ENCODE results near the gene YWHAQ.

Gene YWHAQ

DNA sequence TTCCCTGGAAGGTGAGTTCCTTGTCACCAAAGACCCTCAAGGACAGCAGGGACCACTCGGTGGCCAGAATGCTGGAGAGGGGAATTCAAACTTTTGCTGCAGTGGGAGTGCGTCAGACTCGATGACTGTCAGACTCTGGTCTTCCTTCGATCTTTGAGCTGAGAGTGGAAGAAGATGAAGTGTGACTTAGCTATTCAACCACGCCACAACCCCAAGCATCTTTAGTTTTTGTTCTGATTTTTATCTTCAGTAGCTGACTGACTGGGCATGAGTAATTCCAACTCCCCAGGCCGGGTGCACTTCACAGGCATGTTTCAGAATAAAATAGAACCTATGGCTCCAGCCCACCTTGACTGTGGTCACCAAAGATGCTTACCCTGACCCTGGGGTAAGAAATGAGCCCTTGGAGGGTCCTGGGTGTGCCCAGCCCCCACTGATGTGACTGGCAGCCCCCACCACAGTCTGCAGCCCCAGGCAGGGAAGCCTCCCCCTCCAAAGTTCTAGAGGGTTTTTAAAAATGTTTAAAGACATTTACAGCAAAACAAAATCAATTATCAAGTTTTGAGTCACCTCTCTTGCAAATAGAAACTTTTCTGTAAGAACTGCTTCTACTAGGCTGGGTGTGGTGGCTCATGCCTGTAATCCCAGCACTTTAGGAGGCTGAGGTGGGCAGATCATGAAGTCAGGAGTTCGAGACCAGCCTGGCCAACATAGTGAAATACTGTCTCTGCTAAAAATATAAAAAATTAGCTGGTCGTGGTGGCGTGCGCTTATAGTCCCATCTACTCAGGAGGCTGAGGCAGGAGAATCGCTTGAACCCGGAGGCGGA lies 24.9 kb upstream of the YWHAQ start:
- DNase-seq (ENCODE audit: low read depth), result peak; percentile 68

DNA sequence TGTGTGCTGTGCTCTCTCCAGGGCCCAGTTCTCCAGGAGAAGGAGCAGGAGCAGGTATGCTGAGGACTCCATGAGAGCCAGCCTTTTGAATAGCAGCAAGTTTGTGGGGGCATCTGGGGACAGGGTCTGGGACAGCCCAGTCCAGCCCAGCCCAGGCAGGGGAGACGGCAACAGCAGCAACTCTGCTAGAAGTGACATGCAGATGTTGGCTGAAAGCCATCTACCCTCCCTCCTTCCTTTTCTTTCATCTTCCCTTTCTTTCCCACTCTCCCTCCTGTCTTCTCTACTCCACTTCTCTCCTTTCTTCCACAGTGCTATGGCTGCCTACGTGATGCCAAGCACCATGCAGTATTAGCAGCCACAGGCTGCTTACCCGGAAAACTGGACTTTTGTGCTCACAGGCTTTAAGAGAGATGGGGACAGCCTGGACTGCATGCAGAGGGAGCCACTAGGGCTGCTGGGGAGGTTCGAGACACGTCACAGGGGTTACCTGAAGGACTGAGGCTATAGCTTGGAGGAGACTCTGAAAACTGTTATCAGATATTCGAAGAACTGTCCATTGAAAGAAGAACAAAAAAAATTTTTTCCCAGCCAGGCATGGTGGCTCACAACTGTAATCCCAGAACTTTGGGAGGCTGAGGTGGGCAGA lies 23.8 kb upstream of the YWHAQ start:
- no peak for DNase-seq (ENCODE audit: low read depth)

DNA sequence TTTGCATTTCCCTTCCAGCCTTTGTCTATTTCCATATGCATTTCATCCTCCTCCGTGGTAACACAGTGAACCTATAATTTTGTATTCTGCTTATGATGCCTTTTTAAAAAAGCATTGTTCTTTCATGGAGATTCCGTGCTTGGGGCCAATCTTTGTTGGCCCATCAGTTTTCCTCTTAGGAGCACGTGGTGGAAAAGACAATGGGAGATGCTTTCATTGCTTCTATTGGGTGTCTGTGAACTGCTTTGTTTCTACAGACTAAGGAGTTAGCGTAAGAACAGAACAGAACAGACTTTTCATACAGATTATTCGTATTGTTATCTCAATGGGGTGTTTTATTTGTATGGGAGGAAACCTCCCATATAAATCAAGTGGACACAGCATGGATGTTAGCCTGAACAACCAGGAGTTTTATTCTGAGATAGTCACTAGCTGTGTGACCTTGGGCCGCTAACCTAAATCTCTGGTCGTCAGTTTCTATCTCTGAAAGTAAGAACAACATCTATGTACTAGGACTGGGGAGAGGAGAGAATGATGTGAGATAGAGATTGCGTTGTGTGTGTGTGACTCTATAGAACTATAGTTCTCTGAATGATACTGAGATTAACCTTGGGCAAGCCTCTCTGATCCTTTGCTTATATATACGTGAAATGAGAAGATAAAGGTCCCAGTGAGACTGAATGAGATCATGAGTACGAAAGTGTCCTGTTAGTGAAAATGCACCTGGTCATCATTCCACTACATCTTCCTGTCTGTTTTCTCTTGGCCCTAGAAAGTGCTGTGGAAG lies 22.9 kb upstream of the YWHAQ start:
- DNase-seq (ENCODE audit: low read depth), result no peak

DNA sequence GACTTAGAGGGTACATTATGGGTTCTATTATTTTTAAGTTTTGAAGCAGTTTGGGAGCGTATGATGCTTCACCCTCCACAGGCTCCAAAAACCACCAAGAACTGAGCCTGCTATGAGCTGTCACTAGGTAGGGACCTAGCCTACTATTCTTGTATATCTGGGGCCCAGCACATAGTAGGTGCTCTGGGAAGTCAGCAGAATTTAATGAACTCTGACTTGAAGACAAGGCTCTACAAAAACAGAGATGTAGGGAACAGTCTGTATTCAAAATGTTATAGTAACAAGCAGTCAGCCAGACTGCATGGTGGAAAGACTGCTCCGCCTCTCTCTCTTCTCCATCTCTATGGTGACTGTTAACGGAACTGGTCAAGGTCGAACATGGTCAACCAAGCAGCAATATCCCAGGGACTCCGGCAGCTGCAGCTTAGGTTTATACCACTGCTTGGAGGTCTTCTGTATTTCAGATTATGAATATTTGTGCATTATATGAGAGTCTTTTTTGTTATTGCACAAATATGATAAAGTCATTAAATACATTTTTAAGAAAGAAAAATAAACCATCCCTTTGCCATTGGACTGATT lies 22.2 kb upstream of the YWHAQ start:
- no peak for DNase-seq (ENCODE audit: low read depth)

DNA sequence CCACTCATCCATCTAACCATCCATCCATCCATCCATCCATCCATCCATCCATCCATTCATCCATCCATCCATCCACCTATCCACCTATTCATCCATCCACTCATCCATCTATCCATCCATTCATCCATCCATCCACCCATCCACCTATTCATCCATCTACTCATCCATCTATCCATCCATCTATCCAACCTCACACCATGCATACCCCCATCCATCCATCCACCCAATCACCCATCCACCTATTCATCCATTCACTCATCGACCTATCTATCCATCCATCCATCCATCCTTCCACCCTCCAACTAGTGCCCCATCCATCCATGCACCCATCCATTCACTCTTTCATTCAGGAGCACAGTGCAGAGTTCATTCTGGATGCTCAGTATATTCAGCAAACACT lies 21.5 kb upstream of the YWHAQ start:
- no peak for DNase-seq (ENCODE audit: low read depth)

DNA sequence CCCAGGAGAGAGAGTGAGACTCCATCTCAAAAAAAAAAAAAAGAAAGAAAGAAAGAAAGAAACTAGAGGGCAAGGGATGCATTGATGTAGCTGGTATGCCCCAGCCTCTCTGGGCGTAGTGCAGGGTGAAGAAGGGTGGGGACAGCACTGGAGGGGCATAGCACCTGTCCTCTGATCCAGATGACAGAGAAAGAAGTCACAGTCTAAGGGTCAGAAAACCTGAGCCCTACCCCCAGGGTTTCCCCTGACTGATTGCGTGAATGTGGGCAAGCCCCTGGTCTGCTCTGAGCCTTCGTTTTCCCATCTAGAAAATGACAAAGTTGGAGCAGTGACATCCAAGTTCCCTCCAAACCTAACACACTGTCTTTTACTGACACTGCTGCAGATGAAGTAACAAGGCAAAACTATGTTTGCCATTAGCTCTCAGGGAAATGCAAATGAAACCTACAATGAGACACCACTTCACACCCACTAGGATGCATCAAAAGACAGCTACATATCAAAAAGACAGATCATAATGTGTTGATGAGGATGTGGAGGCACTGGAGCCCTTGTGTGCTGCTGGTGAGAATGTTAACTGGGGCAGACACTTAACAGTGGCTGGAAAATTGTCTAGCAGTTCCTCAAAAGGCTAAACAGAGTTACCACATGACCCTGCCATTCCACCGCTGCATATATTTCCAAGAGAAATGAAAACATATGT lies 19.5 kb upstream of the YWHAQ start:
- no peak for DNase-seq (ENCODE audit: low read depth)

DNA sequence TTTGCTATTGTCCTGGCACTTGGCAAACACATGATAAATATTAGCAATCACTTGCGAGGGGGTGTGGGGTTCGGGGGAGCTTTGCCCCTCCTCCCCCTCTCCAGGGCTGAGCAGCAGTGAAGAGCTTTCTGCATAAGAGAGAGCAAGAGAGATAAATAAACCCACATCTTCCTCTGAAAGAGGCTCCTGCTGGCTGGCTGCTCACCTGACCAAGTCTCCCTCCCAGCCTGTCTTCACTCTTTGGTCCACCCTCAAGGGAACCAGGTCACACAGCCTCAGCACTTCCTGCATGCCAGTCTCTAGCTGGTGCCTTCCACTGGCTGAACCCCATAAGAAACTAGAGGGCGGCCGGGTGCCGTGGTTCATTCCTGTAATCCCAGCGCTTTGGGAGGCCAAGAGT lies 18.5 kb upstream of the YWHAQ start:
- DNase-seq (ENCODE audit: low read depth), result no peak

DNA sequence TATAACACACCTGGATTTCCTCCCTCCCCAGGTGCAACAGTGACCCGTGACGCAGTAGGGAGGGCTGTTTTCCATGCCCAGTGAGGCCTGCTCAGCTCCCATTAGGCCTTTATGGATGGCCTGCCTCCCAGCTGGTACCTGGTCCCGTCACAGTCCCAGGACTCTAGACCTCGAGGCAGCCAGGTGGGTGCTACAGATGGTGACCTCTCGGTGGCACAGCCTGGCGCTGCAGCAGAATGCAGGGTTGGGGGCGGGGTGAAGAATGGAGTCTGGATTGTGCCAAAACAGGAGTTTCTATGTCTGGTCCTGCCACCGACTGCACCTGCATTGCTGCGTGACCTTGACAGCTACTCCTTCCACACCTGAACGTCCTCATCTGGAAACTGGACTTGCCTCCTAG lies 18.0 kb upstream of the YWHAQ start:
- DNase-seq (ENCODE audit: low read depth), result no peak

DNA sequence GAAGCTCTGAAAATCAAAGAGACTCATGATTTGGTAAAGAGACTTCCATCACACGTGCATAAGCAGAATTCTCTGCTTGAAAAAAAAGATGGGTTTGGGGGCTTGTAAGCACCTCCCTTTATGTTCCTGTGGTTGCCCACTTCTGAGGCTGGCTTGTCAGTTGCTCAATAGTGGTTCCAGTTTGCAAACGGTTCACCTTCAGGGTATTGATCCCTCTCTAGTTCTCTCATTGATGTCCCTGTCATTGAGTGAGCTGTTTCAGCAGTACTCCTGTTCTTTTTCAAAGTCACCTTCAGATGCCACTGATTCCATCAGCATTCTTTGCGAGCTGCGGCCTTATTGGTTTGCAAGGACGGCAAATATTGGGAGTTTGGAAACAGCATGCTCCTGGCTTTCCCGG lies 17.1 kb upstream of the YWHAQ start:
- DNase-seq (ENCODE audit: low read depth), result no peak

DNA sequence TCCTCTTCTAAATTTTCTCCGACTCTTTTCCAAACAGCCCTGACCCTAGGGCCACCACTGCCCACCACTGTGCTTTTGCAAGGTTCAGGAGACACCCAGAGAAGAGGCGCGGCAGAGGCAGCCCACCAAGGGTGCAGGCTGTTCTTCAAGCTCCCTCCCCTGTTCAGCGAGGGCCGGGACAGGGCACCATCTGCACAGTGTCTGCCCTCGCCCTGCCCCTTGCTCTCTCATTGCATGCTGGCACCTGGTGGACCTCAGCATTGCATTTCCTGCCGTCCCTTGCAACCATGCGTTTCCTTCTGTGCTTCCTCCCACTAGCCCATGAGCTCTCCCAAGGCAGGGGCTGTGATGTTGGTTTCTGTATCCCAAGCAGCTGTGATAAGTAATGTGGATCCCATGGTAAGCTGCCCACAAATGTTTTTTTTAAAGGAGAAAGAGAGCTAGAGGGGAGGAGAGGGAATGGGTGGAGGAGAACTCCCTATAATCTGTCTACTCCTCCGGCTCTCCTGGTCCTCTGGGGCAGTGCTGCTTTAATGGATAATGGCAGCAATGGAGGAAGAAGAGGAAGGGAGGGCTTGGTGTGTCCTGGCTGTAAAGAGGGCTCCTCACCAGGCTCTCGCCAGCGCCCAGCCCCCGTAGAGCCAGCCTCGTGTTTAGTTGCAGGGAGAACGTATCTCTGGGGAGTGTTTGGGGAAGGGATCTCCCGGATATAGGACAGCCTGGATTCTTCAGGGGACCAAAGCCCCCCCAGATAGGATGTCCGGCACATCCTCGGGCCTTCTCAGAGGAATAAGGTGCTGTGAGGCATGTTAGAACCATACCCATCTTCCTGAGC lies 15.6 kb upstream of the YWHAQ start:
- DNase-seq (ENCODE audit: low read depth), result no peak

DNA sequence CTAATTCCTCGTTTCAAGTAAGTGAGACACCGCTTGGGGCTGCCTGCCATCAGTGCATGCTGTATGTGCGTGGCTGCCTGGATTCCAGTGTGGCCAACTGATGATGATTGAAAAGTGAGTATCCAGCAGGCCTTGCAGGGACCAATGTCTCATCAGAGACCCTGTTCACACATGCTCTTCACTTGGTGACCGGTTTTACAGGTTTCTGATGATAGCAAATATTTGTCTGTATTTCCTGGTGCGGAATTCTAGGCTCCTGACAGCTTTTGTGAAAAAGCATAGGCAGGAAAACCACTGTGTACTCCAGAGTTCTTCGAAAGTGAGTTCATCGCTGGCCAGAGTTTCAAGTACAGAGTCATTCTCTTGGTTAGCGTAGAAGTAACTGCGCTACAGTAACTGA lies 13.8 kb upstream of the YWHAQ start:
- no peak for DNase-seq (ENCODE audit: low read depth)

DNA sequence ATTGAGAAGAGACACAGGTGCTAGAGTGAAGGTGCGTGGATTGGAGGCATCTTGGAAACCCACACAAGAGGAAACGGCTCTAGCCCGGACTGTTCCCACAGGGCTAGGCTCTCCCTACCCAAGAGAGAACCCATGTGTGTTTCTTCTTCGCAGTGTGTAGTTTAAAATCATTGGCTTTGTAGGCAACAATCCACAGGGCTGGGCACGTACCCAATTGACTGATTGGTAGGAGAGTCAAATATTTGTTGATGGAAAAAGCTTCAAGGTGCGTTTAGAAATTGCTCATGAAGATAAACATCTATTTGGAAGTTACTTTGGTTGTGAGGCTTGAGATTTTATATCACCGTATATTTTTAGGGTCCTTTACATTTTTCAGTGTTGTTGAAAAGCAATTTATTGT lies 13.2 kb upstream of the YWHAQ start:
- no peak for DNase-seq (ENCODE audit: low read depth)

DNA sequence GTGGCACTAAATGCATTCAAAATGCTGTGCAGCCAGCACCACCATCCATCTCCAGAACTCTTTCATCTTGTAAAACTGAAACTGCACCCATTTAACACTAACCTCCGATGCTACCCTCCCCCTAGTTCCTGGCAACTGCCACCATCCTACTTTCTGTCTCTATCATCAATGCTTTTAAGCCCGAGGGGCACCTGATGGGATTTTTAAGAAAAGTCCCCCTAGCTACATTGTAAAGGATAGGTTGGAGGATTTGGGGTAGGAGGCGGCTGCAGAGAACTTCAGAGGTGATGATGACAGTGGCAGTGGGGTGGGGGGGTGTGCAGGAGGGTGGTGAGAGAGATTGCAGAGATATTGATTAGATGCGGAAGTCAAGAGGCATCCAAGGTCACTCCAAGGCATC lies 10.8 kb upstream of the YWHAQ start:
- DNase-seq (ENCODE audit: low read depth), result no peak

DNA sequence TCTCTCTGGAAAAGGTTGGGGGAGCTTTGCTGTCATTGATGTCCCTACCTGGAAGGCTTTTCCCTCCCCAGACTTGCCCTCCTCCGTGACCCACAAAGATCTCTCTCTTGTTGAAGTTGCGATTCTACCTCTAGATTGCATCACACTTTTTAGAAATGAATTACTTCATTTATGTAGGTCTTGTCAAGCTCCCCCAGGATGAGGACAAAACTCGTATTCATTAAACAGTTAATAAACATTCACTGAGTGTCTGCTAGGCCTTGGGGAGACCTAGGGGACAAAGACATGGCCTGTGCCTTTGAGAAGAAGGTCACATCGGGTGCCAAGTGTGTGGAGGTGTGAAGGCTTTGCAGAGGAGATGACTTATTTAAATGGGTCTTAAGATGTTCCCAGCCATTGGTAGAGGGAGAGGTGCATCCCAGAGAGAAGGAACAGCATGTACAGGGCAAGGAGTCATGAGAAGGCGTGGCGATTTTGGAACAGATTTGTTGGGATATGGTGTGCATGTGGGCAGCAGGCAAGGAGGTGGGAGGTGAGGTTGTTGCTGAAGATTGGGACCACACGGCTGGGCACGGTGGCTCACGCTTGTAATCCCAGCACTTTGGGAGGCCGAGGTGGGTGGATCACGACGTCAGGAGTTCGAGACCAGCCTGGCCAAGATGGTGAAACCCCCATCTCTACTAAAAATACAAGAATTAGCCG lies 9.8 kb upstream of the YWHAQ start:
- no peak for DNase-seq (ENCODE audit: low read depth)

DNA sequence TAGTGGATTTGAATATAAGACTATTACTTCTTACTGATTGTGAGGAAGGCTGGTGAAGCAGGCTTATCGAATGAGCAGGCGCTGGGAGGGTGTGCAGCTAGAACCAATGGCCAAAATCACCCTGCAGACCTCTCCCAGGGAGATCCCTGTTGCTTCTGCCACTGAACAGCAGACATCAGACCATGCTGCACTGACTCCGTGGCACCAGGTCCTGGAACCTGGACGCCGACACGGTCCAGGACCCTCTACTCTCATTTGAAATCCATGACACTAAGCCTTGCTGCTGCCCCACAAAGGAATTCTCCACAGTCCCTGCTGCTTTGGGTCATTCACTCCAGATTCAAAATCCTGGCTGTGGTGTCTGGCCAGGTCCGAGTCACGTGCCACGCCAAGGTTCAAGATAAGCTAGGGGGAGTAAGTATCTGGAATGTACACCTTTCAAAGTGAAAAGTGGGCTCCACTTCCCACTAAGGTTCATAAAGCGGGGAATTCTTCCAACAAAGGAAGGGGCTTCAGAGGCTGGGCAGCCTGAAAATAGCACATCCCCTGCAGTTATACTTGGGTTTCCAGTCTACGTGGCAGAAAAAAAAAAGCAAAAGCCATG lies 9.0 kb upstream of the YWHAQ start:
- DNase-seq (ENCODE audit: low read depth), result no peak

DNA sequence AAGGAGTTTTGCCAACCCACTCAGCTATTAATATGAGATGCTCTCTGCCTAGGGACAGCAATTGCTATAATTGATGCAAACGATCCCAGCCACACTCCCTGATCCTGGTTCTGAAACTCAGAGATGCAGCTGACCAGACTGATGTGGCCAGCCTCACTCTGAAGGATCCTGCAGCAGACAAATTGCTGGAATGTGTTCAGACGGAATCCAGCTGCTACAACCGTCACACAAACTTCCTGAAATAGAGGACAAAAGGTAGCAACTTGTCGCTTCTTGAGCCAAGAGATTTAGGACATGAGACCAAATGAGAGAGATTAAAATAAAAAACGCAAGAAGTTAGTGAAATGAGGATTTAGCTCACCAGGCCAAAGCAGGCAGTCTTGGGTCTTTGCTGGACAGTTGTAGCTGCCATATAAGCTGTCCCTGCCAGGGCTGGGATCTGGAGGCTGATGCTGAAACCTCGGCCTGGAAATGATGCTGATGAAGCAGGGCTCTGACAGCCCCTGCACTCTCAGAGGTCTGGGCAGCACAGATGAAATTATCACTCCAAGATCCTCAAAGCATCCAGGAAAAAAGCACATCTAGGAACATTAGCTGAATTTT lies 8.3 kb upstream of the YWHAQ start:
- no peak for DNase-seq (ENCODE audit: low read depth)

DNA sequence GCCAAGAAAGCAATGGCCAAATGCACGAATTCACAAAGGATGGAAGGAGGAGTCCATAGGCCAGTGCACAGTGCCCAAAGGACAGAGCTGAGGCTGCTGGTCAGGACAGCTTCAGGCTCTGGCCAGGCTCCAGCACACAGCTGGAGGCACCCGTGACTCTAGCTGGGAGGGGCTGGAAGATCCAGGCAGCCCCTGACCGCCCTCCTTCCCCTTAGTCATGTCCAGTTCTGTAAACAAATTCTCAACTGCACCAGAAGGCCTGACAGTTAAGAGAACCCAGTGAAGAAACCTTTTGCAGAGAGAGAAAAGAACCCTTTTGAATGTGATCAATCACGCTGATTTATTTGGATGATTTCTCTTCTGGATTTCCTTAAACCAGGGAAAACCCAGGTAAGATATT lies 7.7 kb upstream of the YWHAQ start:
- DNase-seq (ENCODE audit: low read depth), result peak; percentile 92

DNA sequence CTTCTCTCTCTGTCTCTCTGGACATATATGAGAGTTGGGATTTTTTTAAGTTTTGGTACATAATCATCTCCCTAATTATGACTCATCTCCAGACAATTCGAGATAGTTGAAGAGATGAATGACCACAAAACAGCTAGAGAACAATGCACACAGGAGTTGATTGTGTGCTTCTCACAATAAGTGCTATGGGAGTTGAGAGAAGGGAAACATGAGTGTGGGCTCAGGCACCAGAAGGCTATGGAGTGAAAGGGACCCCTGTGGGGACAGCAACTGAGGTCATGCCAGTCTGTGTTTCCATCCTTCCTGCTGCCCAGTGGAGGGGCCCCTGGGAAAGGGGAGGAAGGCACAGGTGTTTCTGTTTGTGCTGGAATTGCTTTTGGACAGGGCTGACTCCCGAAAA lies 6.5 kb upstream of the YWHAQ start:
- DNase-seq (ENCODE audit: low read depth), result no peak

DNA sequence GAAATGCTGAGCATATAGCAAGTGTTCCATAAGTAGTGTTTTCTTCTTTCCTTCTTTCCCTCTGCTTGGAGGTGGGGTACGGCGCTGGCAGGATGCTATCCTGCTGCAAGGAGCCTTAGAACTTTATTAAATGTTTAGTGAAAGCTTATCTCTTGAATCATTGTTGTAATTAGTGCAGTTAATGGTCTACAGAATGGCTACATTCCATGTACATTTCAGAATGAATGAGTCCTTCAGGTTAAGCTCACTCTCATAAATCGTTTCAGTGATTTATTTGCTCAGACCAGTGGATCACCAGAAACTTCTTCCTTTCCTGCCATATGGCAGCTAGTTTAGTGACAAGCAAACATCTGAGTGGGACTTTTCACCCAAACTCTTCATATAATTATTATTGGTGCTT lies 3.3 kb upstream of the YWHAQ start:
- no peak for DNase-seq (ENCODE audit: low read depth)

Data from GM04504 (cell line).